ENCODE results near the gene OR51V1.

DNA sequence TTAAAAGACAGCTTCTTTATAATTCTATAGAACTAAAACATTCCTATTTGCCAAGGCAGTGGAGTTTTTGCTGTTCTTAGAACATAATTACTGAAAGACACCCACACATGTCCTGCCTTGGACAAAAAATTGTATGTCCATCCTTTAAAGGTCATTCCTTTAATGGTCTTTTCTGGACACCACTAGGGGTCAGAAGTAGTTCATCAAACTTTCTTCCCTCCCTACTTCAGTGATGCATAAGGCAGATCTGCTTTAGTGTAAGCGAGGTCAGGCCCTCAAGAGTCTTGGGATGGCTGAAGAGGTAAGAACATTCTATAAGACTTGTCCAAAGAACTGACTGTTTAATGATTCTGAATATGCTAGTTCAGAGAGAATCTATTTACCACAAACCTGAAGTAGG, 4.3 kb upstream of the OR51V1 start:
- TF ChIP-seq, protein P1, sequence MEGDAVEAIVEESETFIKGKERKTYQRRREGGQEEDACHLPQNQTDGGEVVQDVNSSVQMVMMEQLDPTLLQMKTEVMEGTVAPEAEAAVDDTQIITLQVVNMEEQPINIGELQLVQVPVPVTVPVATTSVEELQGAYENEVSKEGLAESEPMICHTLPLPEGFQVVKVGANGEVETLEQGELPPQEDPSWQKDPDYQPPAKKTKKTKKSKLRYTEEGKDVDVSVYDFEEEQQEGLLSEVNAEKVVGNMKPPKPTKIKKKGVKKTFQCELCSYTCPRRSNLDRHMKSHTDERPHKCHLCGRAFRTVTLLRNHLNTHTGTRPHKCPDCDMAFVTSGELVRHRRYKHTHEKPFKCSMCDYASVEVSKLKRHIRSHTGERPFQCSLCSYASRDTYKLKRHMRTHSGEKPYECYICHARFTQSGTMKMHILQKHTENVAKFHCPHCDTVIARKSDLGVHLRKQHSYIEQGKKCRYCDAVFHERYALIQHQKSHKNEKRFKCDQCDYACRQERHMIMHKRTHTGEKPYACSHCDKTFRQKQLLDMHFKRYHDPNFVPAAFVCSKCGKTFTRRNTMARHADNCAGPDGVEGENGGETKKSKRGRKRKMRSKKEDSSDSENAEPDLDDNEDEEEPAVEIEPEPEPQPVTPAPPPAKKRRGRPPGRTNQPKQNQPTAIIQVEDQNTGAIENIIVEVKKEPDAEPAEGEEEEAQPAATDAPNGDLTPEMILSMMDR (IDR thresholded peaks at IDR 0.05), result peak in 3 of 7 experiments; percentile 11 to 35 (median 20)
- TF ChIP-seq POLR2A (IDR thresholded peaks at IDR 0.05), result no peak
